GM21619 (cell line): ENCODE measurements around the gene IGFBP6.
"Not testable (repeated sequence)": the region's sequence is repeated elsewhere in the genome, so short reads cannot be mapped to it uniquely, and the experiment has no call there.

Experiments
- ATAC-seq: cut with Tn5 transposase; IDR thresholded peaks from one replicate; pipeline ENCODE4 v1.9.1; 2021; ENCODE audit not compliant: unreplicated experiment

IGFBP6 gene

DNA sequence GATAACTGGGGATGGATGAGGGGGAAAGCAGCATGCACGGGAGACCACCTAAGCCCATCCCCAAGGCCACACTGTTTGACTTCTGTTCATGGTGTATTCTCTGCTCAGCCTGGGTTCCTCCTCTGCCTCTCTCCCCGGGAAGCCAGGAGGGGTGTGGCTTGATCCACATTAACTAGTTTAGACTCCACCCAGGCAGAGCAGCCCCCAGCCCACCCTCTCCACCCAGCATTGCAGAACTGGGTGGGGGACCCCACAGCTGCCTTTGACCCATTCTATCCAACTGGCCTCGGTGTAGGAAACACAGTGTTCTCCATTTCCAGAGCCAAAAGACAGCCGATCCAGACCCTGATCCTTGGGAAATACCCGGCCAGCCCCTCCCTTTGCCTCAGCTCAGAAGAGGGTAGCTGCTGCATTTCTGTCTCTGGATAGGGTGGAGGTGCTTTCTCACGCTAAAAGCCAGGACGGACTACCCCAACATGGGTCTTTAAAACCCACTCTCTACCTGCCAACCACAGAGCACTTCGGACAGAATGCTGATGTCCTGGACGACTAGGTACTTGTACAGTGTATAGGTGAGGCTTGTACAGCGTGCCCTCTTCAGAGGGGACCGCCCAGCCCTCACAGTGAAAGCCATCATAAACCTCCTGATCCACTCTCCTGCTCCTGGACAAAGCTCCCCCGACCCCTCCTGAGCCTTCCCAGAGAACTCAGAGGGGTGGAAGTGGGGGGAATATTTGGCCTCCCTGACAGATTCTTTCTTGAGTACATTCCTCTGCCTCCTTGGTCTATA, 27.7 kb upstream of the IGFBP6 start:
- ATAC-seq = no peak

DNA sequence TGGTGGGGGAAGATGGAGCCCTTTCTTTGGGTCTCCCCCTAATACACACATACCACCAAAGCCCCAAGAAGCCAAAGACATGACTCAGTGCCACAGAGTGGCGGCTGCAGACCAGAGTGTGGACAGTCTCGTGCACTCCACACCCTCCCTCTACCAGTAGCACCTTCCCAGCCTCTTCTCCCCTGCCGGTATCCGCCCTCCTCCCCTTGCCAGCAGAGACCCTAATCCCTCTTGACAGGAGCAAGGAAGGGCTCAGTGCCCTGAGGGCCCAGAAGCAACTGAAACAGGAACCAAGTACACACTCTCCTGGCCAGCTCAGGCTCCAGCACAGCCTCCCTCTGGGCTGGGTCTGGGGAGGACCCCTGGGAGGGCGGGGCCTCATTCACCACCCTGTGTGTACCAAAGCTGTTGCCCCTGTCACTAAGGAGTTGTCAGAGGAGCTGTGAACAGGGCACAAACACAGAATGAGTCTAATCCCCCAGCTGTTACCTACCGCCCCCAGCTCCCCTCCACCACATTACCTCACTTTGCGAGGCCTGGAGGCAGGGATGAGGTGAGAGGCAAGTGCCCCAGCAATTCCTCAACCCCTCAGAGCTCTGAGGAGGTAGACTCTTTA, 26.5 kb upstream of the IGFBP6 start:
- no peak for ATAC-seq

DNA sequence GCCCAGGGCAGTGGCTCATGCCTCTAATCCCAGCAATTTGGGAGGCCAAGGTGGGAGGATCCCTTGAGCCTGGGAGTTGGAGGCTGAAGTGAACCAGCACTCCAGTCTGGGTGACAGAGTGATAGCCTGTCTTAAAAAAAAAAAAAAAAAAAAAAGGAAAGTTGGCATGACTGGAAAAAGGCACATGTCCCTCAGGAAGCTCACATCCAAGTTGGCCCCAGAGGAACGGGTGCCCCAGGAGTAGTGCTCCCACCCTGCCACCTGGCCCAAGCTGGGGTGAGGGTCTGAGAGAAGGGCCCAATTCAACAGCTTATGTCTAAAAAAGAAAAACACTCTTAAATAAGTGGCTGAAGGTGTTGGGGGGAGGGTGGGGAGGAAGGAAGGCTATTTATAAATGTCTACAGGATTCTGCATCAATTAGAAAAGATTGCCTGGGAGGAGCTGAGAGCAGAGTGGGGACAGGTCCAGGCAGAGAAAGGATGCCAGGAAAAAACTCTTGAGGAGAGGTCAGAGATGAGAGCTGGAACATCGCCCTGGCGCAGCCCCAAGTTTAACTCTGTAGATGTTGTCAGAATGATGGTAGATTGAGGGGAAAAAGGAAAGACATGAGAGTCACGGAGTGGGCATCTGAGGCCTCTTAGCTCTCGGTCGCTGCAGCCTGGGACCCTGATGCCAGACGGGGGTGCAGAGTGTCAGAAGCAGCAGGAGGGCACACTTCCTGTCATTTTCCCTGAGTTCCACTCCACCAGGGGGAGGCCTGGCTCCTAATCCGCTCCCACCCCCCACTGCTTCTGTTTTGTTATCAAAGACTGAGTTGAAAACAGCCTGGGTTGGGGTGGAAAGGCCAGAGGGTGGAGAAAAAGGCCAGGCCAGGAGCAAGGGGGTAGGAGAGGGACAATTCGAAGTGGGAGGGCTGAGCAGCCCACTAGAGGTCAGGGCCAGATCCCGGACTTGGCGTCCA, 25.6 kb upstream of the IGFBP6 start:
- no peak for ATAC-seq

DNA sequence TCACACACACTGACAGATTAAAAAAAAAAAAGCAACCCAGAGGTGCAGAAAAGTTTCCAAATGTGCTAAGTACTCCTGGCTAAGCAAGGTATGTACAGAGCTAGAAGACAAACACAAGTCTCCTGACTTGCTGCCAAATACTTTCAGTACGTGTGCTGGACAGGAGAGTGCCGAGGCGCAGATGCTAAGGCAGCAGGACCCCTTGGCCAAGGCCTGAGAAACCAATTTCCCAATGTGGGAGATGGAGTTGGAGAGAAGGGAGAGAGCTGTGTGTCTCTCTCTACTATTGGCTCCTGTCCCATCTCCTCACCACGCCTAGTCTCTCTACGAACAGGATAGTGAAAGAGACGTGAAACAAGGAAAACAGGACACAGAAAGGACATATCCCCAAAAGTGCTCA, 23.6 kb upstream of the IGFBP6 start:
- no peak for ATAC-seq

DNA sequence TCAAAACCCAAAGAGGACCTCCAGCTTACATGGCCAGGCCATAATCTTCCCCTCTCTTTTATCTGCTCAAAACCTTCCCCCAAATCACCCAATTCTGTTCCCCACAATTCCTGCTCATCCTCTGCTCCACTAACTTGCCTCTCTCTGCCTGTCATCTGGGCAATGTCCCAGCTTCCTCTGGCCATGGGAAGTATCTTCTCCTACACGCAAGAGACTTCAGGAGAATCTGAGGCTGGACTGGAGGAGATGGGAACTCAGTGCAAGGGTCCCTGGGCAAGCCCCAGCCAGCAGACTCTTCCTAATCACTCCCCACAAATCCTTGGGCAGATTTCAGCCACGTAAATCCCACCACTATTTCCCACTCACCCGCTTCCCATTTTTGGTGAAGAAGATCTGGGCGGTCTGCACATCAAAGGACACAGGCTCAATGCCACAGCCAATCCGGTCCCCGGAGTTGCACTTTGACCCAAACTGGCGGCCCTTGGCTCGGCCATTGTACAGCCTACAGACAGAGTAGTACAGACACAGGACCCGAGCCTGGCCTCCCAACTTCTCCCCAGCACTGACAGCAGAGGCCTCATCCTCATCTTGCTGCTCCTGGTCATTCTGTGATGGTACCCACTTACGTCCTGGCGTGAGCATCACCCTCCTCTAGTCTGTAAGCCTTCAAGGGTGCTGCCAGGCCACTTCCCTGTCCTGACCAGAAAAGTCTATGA, 23.0 kb upstream of the IGFBP6 start:
- no peak for ATAC-seq

DNA sequence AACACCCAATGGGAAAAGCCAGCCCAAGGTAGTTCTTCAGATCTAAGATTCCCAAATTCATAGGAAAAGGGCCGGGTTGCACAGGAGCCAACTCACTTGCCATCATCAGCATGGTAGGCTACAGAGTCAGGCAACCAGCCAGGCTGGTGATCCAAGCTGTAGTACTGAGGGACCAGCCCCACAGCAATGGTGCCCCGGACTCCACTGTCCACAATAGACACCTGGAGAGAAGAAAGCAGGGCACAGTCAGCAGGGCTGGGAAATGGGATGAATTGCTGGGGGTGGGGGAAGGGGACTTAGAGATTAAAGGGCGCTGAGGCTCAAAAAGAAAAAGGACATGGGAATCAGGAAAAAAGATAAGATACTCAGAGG, 22.5 kb upstream of the IGFBP6 start:
- no peak for ATAC-seq

DNA sequence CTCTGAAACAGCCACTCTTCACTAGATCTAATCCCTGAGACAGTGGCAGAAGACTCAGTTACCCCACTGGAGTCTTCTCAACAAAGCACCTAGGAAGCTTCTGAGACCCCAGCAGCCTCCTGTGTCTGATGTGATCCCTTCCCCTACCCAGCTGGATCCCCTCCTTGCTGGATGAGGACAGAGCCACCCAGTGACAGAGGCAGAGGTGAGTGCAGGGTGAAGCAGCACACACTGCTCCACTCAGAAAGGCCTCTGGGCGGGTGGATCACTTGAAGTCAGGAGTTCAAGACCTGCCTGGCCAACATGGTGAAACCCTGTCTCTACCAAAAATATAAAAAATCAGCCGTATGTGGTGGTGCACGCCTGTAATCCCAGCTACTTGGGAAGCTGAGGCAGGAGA, 21.0 kb upstream of the IGFBP6 start:
- ATAC-seq = no peak

DNA sequence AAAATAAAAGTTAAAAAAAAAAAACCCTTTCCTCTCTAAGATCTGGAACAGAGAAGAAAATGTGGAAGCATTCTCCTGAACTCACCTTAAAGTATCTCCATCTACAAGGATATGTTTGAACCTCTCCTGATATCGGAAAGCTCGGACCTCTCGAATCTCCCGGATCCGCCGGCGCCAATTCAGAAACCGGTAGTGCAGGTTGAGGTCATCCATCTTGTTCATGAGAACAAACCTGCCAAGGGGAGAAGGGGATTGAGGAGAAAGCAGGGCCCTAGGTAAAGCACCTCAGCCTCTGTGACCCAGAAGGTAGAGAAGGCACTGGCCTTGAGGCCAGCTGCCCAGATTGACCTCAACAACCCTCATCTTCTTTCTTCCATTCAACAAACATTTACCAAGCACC, 20.4 kb upstream of the IGFBP6 start:
- ATAC-seq = no peak

DNA sequence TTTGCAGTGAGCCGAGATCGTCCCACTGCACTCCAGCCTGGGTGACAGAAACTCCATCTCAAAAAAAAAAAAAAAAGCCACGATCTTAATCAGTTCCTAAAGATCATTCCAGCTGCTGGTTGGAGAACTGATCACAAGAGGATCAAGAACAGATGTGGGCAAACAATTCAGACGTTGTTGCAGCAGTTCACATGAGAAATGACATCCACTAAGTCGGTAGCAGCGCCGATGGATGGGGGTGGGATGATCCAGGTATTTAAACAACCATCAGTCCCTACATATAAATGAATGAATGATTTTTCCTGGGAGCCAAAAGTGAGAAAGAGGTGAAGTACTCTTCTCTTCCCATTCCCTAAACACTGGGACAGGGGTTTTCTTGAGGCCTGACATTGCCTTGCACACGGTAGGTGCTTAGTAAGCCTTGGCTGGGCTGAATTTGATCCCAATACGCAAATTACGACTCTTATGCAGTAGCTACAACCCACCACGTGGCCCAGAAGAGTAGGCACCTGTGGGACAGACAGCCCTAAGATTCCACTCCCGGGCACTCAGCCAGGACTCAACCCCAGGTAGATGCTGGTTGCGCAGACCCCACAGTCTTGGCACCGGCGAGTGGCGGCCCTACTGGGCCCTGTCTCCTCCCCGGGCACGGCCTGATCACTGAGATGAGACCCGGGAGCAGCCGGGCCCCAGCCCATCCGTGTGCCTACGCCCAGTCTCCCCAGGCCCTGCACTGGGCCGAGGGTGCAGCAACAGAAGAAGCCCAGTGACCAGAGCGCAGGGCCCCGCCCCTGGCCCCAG, 18.8 kb upstream of the IGFBP6 start:
- ATAC-seq = peak; percentile 12

DNA sequence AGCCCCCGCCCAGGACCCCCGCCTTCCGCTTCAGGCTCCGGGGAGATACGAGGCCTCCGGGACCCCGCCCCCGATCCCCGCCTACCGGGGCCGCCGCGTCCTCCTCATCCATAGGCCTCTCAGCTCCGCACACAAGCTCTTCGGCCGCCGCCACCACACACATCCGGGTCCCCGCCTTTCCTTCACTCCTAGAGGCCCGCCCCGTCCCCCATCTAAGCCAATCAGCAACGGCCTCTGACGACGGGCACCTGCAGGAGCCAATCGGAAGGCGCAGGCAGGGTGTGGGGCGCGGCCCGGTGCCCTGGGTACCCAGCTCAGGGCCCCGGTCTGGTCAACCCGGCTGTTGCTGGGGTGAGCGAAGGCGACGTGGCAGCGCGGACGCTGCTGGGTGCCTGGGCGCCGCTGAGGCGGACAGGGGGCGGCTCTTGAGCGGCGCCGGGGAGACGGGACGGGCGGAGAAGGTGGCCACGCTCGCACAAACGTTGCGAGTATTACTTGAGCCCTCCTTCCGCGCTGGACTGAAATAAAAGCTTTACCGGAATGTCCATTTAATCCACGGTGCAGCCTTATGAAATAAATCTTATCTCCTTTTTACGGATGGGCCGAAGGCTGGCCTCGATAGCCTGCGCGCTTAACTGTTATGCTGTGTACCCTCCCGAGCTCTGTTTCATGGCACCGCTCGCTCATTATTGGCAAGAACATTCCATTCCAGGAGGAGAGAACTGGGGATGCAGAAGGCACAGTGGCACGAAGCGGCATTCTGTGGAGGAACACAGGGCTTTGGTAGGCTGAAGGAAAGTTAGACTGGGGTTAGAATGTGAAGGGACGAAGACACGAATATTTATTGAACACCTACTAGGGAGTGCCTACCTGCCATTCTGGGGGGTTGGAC, 18.0 kb upstream of the IGFBP6 start, which contains the start of gene SPRYD3:
Gene SPRYD3, minus strand, starts transcription at position 165 of the 892 bp plus-strand sequence. Its CDS starts 57 bp downstream, at position 108.
- peak; percentile 97 for ATAC-seq

DNA sequence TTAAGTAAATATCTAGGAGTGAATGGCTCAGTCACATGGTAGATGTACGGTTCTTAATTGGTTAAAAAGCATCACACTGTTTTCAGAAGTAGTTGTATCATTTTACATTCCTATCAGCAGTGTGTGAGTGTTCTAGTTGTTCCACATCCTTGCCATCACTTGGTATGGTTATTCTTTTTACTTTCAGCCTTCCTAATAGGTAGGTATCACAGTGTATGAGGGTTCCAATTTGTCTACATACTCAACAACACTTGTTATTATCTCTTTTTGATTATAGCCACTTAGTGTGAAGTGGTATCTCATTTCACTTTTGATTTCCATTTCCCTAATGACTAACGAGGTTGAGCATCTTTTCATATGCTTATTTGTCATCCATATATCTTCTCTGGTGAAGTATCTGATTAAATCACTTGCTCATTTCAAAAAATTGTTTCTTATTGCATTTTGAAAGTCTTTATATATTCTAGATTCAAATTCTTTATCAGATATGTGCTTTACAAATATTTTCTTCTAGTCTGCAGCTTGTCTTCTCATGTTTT, 14.8 kb upstream of the IGFBP6 start:
- ATAC-seq = no peak

DNA sequence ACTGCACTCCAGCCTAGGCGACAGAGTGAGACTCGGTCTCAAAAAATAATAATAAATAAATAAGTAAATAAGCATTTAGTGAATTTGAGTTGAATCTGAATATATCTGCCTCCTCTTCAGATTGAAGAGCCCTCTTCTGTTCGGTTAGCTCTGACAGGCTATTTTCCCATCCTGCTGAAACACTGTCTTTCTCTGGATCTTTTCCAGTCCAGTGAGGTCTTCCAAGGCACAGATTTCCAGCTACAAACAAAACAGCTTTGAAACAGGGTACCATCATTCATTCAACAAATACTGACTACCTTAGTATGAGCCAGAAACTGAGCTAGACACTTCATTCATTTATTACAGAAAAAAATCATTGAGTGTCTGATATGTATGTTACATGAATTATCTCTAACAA, 11.1 kb upstream of the IGFBP6 start:
- no peak for ATAC-seq

DNA sequence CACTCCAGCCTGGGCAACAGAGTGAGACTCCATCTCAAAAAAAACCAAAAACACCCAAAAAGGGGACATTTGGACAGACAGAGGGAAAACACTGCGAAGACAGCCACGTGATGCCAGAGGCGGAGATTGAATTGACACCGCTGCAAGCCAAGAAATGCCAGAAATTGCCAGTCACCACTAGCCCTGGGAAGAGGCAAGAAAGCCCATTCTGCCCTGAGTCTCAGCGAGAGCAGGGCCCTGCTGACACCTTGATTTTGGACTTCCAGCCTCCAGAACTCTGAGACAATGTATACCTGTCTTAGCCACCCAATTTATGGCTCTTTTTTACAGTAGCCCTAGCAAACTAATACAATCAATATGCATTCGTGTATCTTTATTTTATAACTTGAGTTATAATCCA, 7.4 kb upstream of the IGFBP6 start:
- ATAC-seq = no peak

DNA sequence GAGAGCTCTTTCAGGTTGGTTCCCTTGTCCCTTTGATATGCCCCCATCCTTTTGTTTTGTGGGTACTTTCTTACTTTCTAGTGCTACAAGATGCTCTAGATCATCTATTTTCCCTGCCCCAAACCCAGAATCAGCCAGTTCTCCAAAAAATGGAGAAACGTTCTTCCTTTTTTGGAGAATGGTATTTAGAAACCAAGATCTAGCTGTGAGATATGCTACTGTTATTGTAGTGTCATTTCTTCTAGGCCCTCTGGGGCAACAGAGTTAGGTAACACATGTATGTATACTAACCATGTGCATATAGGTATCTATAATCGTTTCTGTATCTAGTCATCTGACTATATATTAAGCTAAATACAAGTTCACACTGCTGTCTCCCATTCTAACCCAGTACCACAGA, 6.9 kb upstream of the IGFBP6 start:
- no peak for ATAC-seq

DNA sequence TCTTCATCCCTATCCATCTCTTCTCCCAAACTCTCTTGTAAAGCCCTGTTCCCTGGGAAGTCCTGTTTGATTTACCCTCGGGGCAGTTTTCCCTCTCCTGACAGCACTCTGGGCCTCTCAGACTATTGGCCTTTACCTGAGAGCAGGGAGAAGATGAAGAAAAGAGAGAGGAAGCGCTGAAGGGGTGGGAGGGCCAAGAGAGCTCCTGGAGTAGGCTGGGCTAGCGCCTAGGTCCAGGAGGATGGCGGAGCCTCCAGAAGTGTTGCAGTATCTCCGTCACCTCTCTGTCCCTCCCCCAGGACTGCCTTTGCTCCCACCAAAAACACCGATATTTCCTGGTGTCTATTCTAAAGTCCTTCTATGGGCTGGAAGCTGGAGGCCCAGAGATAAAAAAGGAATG, 5.7 kb upstream of the IGFBP6 start:
- no peak for ATAC-seq

DNA sequence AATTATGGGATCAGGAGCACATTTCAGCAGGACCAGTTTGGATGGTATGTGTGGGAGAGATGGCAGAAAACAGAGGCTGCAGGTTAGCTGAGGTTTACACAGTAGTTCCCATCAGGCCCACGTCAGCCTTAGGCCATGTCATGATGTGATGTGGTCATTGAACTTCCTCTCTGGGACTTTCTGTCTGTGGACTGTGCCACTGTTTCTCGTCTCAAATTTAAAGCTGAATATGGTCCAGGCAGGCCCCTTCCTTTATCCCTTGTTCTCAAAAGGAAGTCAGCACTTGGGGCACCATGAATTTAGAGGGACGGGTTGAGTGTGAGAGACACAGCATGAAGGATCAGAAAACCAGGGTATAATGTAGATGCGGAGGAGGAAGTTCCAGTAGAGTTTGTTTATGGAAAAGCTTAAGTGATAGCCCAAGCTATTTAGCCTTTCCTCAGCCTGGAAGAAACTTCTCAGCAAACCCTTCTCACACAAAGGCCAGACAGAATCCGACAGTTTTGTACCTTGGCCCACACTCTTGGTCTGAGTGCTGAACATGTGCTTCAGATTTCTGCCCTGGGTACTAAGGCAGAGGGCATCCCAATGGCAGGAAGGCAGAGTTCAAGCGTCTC, 3.6 kb upstream of the IGFBP6 start:
- no peak for ATAC-seq

DNA sequence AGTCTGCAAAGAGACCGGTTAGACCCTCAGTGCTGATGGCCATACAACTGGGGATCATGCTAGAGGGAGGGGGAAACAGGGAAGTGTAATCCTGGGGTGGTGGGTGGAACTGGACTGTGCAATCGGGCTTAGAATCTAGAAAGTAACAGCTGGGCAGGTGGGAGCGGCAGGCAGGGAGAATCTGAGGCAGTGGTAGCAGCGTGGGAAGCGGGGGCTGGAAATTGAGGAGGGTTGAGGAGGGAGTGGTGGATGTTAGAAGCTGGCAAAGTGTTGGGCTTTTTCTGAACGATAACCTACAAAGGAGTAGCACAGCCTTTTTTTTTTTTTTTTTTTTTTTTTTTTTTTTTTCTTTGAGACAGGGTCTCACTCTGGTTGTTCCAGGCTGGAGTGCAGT, 3.1 kb upstream of the IGFBP6 start:
- ATAC-seq = no peak

DNA sequence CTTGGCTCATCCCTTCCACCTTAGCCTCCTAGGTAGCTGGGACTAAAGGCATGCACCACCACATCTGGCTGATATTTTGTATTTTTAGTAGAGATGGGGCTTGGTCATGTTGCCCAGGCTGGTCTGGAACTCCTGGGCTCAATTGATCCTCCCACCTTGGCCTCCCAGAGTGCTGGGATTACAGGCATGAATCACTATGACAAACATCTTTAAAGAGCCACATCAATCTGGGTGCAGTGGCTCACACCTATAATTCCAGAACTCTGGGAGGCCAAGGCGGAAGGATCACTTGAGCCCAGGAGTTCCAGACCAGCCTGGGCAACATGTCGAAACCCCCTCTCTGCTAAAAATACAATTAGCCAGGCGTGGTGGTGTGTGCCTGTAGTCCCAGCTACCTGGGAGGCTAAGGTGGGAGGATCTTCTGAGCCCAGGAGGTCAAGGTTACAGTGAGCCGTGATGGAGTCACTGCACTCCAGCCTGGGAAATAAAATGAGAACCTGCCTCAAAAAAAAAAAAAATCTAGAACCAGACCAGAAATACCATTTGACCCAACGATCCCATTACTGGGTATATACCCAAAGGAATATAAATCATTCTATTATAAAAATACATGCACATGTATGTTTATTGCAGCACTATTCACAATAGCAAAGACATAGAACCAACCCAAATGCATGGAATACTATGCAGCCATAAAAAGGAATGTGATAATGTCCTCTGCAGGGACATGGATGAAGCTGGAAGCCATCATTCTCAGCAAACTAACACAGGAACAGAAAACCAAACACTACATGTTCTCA, 2.5 kb upstream of the IGFBP6 start:
- ATAC-seq = not testable (repeated sequence)
